HEK293 (cell line): ENCODE measurements around the gene DENND2A.

Experiments used
- CTCF ChIA-PET: fragments of 350-600 bp; formaldehyde crosslinking; extraction: SDS; loops from one replicate; lab custom pipeline; 2021; ENCODE audit warnings: antibody characterized with exemption; lab: Yijun Ruan, JAX
- POLR2A ChIA-PET: fragments of 300-600 bp; formaldehyde crosslinking; extraction: SDS; loops from one replicate; lab custom pipeline; 2020; ENCODE audit warnings: antibody characterized with exemption, inconsistent platforms; lab: Yijun Ruan, JAX
- H3K27ac ChIP-seq: fragments of 200-500 bp; sonication (Bioruptor generic); 2 replicates; pipeline ENCODE4 v1.5.1; 2014; ENCODE audit warnings: low read depth, low read length, control low read depth, inconsistent platforms; ENCODE audit errors: extremely low read depth
- H3K36me3 ChIP-seq, 2 experiments: fragments of 200-500 bp in 1 of 2; sonication (Bioruptor generic) in 1 of 2; 1 replicate in 1 of 2; 2 replicates in 1 of 2; pipeline ENCODE4 v1.5.1; 2014 to 2017; ENCODE audit warnings: inconsistent platforms in 2 of 2, low read length in 2 of 2; ENCODE audit not compliant: control insufficient read depth in 2 of 2, insufficient read depth in 1 of 2
- H3K4me1 ChIP-seq: fragments of 200-500 bp; sonication (Bioruptor generic); 2 replicates; pipeline ENCODE4 v1.5.1; 2014; ENCODE audit warnings: mild to moderate bottlenecking, low read length, inconsistent platforms; ENCODE audit not compliant: control insufficient read depth, insufficient read depth
- H3K4me3 ChIP-seq: 2 replicates; pipeline ENCODE4 v1.5.1; 2011; ENCODE audit warnings: low read depth, mild to moderate bottlenecking, control low read depth, low read length, moderate library complexity
- H3K9me3 ChIP-seq: fragments of 200-500 bp; sonication (Bioruptor generic); 2 replicates; pipeline ENCODE4 v1.5.1; 2014; ENCODE audit warnings: low read depth, low read length, inconsistent platforms; ENCODE audit not compliant: control insufficient read depth, insufficient read depth
- BCL6B ChIP-seq: fragments of 450-650 bp; formaldehyde crosslinking; IDR thresholded peaks from 2 replicates; pipeline ENCODE4 v1.5.1; 2017; ENCODE audit warnings: missing biosample characterization, missing genetic modification characterization
- FEZF1 ChIP-seq: fragments of 450-650 bp; formaldehyde crosslinking; IDR thresholded peaks from 2 replicates; pipeline ENCODE4 v1.5.1; 2016; ENCODE audit warnings: missing biosample characterization, missing genetic modification characterization
- KLF1 ChIP-seq: fragments of 450-650 bp; formaldehyde crosslinking; IDR thresholded peaks from 2 replicates; pipeline ENCODE4 v1.5.1; 2016; ENCODE audit warnings: missing biosample characterization, missing genetic modification characterization
- KLF17 ChIP-seq: fragments of 450-650 bp; formaldehyde crosslinking; IDR thresholded peaks from 2 replicates; pipeline ENCODE4 v1.5.1; 2016; ENCODE audit warnings: missing biosample characterization, missing genetic modification characterization
- PRDM4 ChIP-seq: fragments of 450-650 bp; formaldehyde crosslinking; IDR thresholded peaks from 2 replicates; pipeline ENCODE4 v1.5.1; 2017; ENCODE audit warnings: missing biosample characterization, missing genetic modification characterization
- RBAK ChIP-seq: fragments of 450-650 bp; formaldehyde crosslinking; IDR thresholded peaks from 2 replicates; pipeline ENCODE4 v1.5.1; 2016; ENCODE audit warnings: missing biosample characterization, missing genetic modification characterization
- SALL2 ChIP-seq: fragments of 450-650 bp; formaldehyde crosslinking; IDR thresholded peaks from 2 replicates; pipeline ENCODE4 v1.5.0; 2017; ENCODE audit warnings: missing biosample characterization, mild to moderate bottlenecking, missing genetic modification characterization, borderline replicate concordance
- SP3 ChIP-seq: fragments of 450-650 bp; formaldehyde crosslinking; IDR thresholded peaks from 2 replicates; pipeline ENCODE4 v1.5.1; 2016; ENCODE audit warnings: missing biosample characterization, missing genetic modification characterization
- ZBTB44 ChIP-seq: fragments of 450-650 bp; IDR thresholded peaks from 2 replicates; pipeline ENCODE4 v1.5.1; 2018; ENCODE audit warnings: missing biosample characterization, mild to moderate bottlenecking, missing genetic modification characterization
- ZBTB6 ChIP-seq: fragments of 450-650 bp; formaldehyde crosslinking; IDR thresholded peaks from 2 replicates; pipeline ENCODE4 v1.5.1; 2017; ENCODE audit warnings: missing biosample characterization, missing genetic modification characterization
- ZNF175 ChIP-seq: fragments of 450-650 bp; formaldehyde crosslinking; IDR thresholded peaks from 2 replicates; pipeline ENCODE4 v1.5.1; 2016; ENCODE audit warnings: missing biosample characterization, missing genetic modification characterization
- ZNF239 ChIP-seq: fragments of 450-650 bp; formaldehyde crosslinking; IDR thresholded peaks from 2 replicates; pipeline ENCODE4 v1.5.1; 2016; ENCODE audit warnings: missing biosample characterization, missing genetic modification characterization
- ZNF341 ChIP-seq: fragments of 450-650 bp; formaldehyde crosslinking; IDR thresholded peaks from 2 replicates; pipeline ENCODE4; 2016; ENCODE audit warnings: low read depth, missing biosample characterization, missing genetic modification characterization
- ZNF488 ChIP-seq: fragments of 450-650 bp; formaldehyde crosslinking; IDR thresholded peaks from 2 replicates; pipeline ENCODE4 v1.5.1; 2016; ENCODE audit warnings: missing biosample characterization, missing genetic modification characterization
- ZNF529 ChIP-seq: fragments of 450-650 bp; formaldehyde crosslinking; IDR thresholded peaks from 2 replicates; pipeline ENCODE4 v1.5.1; 2017; ENCODE audit warnings: missing genetic modification characterization, missing biosample characterization; ENCODE audit not compliant: insufficient replicate concordance
- ZNF585B ChIP-seq: fragments of 450-650 bp; formaldehyde crosslinking; IDR thresholded peaks from 2 replicates; pipeline ENCODE4 v1.5.1; 2016; ENCODE audit warnings: missing biosample characterization, missing genetic modification characterization
- ZNF692 ChIP-seq: fragments of 450-650 bp; formaldehyde crosslinking; IDR thresholded peaks from 2 replicates; pipeline ENCODE4 v1.5.1; 2016; ENCODE audit warnings: missing biosample characterization, missing genetic modification characterization
- ZNF76 ChIP-seq: fragments of 450-650 bp; formaldehyde crosslinking; IDR thresholded peaks from 2 replicates; pipeline ENCODE4; 2016; ENCODE audit warnings: low read depth, missing biosample characterization, missing genetic modification characterization, borderline replicate concordance
- ZNF837 ChIP-seq: fragments of 450-650 bp; formaldehyde crosslinking; IDR thresholded peaks from 2 replicates; pipeline ENCODE4 v1.5.1; 2016; ENCODE audit warnings: missing biosample characterization, missing genetic modification characterization

Gene DENND2A

GRCh38 chr7:140586516-140586915, 54.1 kb downstream of the DENND2A start (continued):
- TF ChIP-seq ZBTB44 (tag by site-specific recombination) (no peak), KLF1 (tag by site-specific recombination) (no peak), FEZF1 (tag by site-specific recombination) (no peak), ZNF529 (tag by site-specific recombination) (no peak)

- POLR2A ChIA-PET, result no interaction called here
- H3K4me1 ChIP-seq, result no peaks in the 10 kb centered on the region
- TF ChIP-seq ZNF488 (tag by site-specific recombination) (no peak), ZNF175 (tag by site-specific recombination) (no peak), ZNF341 (tag by site-specific recombination) (no peak), PRDM4 (no peak), ZNF837 (tag by site-specific recombination) (no peak), ZNF239 (tag by site-specific recombination) (no peak), BCL6B (tag by site-specific recombination) (no peak), ZBTB6 (tag by site-specific recombination) (no peak), ZNF76 (no peak), RBAK (tag by site-specific recombination) (no peak), SP3 (tag by site-specific recombination) (no peak), ZNF692 (no peak), KLF17 (no peak), SALL2 (tag by site-specific recombination) (no peak), ZNF585B (tag by site-specific recombination) (no peak)
- H3K9me3 ChIP-seq, result no peaks in the 10 kb centered on the region
- H3K4me3 ChIP-seq, result no peak overlapping the region
- no peak overlapping the region for H3K27ac ChIP-seq
- CTCF ChIA-PET, result no interaction called here
- peaks cover 0 to 17% of the 10 kb centered on the region in 2 experiments; a peak in 1 of 3 replicates for H3K36me3 ChIP-seq
Observed at GRCh38 chr7:140585333-140585732, 55.3 kb downstream of the DENND2A start.
